Osteocyte (in vitro differentiated cells): ENCODE data around the gene SPACA6. TPM values are rescaled to one million over a fixed set of nuclear protein-coding genes. Genes with fewer than 3 reads are reported as not detected.

Experiments used
- DNase-seq: peaks from one replicate; pipeline ENCODE4 v3.0.0; 2021; ENCODE audit warnings: mixed read lengths; ENCODE audit not compliant: unreplicated experiment; ENCODE audit errors: extremely low spot score
- H3K27ac Mint-ChIP-seq: one replicate; pipeline ENCODE4 v1.8.0; 2021; ENCODE audit warnings: mild to moderate bottlenecking, mixed read lengths; ENCODE audit not compliant: unreplicated experiment
- H3K27me3 Mint-ChIP-seq: one replicate; pipeline ENCODE4 v1.8.0; 2021; ENCODE audit warnings: mixed read lengths; ENCODE audit not compliant: unreplicated experiment
- H3K36me3 Mint-ChIP-seq: one replicate; pipeline ENCODE4 v1.8.0; 2021; ENCODE audit warnings: mixed read lengths; ENCODE audit not compliant: unreplicated experiment
- H3K4me1 Mint-ChIP-seq: one replicate; pipeline ENCODE4 v1.8.0; 2021; ENCODE audit warnings: mixed read lengths; ENCODE audit not compliant: unreplicated experiment
- H3K4me3 Mint-ChIP-seq: one replicate; pipeline ENCODE4 v1.8.0; 2021; ENCODE audit warnings: mild to moderate bottlenecking, moderate library complexity, mixed read lengths; ENCODE audit not compliant: unreplicated experiment
- H3K9me3 Mint-ChIP-seq: one replicate; pipeline ENCODE4 v1.8.0; 2021; ENCODE audit warnings: mixed read lengths; ENCODE audit not compliant: unreplicated experiment
- CTCF ChIP-seq: fragments of 200-600 bp; sonication (generic); IDR thresholded peaks from 2 replicates; pipeline ENCODE4 v1.5.0; 2021; ENCODE audit warnings: antibody characterized with exemption, mild to moderate bottlenecking, moderate library complexity
- total RNA-seq: library from RNA; stranded (reverse); gene quantifications from 2 replicates; pipeline ENCODE4 v1.2.1, GENCODE V29; 2021

The SPACA6 gene
- total RNA-seq, 1 donor from 2014 or later, result 36.9 TPM

GRCh38 chr19:51691584-51692428 is 1.3 kb upstream of the SPACA6 start:
- H3K27me3 Mint-ChIP-seq, result no peaks in the 10 kb centered on the region
- peak overlapping the region; percentile 92 for H3K4me3 Mint-ChIP-seq
- peak; percentile 68 for DNase-seq
- peak overlapping the region; percentile 88 for H3K27ac Mint-ChIP-seq
- no peaks in the 10 kb centered on the region for H3K9me3 Mint-ChIP-seq
- H3K36me3 Mint-ChIP-seq, result peaks cover 27% of the 10 kb centered on the region
- TF ChIP-seq CTCF, result no peak
- H3K4me1 Mint-ChIP-seq, result peaks cover 48% of the 10 kb centered on the region

GRCh38 chr19:51692468-51692867 is 662 bp upstream of the SPACA6 start:
- no peak for TF ChIP-seq CTCF
- H3K9me3 Mint-ChIP-seq, result no peaks in the 10 kb centered on the region
- peak overlapping the region; percentile 61 for H3K27ac Mint-ChIP-seq
- peak overlapping the region; percentile 92 for H3K4me3 Mint-ChIP-seq
- no peaks in the 10 kb centered on the region for H3K27me3 Mint-ChIP-seq
- peaks cover 43% of the 10 kb centered on the region for H3K4me1 Mint-ChIP-seq
- peak; percentile 83 for DNase-seq
- H3K36me3 Mint-ChIP-seq, result peaks cover 33% of the 10 kb centered on the region

- peak overlapping the region; percentile 33 for H3K4me3 Mint-ChIP-seq
- no peak overlapping the region for H3K27ac Mint-ChIP-seq
- H3K36me3 Mint-ChIP-seq, result peaks cover 45% of the 10 kb centered on the region
Observed at GRCh38 chr19:51693819-51694218, 689 bp downstream of the SPACA6 start.

GRCh38 chr19:51694318-51695085 is 1.4 kb downstream of the SPACA6 start:
- no peak for TF ChIP-seq CTCF
- peak; percentile 77 for DNase-seq
- Mint-ChIP-seq H3K27ac (peak overlapping the region; percentile 15), H3K36me3 (peaks cover 50% of the 10 kb centered on the region), H3K27me3 (no peaks in the 10 kb centered on the region), H3K4me1 (peaks cover 40% of the 10 kb centered on the region), H3K9me3 (no peaks in the 10 kb centered on the region), H3K4me3 (no peak overlapping the region)

More at GRCh38 chr19:51693819-51694218, 689 bp downstream of the SPACA6 start:
- H3K27me3 Mint-ChIP-seq, result no peaks in the 10 kb centered on the region
- no peak for DNase-seq
- no peak for TF ChIP-seq CTCF
- no peaks in the 10 kb centered on the region for H3K9me3 Mint-ChIP-seq
- peaks cover 39% of the 10 kb centered on the region for H3K4me1 Mint-ChIP-seq

GRCh38 chr19:51695088-51695487 is 2.0 kb downstream of the SPACA6 start:
- H3K4me3 Mint-ChIP-seq, result no peak overlapping the region
- no peaks in the 10 kb centered on the region for H3K27me3 Mint-ChIP-seq
- H3K9me3 Mint-ChIP-seq, result no peaks in the 10 kb centered on the region
- TF ChIP-seq CTCF, result no peak
- H3K4me1 Mint-ChIP-seq, result peaks cover 44% of the 10 kb centered on the region
- no peak overlapping the region for H3K27ac Mint-ChIP-seq
- H3K36me3 Mint-ChIP-seq, result peaks cover 53% of the 10 kb centered on the region
- peak; percentile 68 for DNase-seq
